ENCODE measurements around the gene DPM3. TPM values are rescaled to one million over a fixed set of nuclear protein-coding genes. Genes with fewer than 3 reads are reported as not detected.
A peak's percentile ranks its signal among the peaks of the same experiment; 100 is the strongest.

DPM3 gene
- total and polyA plus RNA-seq, 11 donors: 46.1 to 216 (median 61.0) TPM

GRCh38 chr1:155181371-155182051, 41.2 kb upstream of the DPM3 start:
- no peaks in the 10 kb centered on the region for H3K27me3 ChIP-seq
- peaks cover 0 to 20% (median 8%) of the 10 kb centered on the region in 12 donors for H3K4me1 ChIP-seq
- 87 to 92% (median 91%) methylated on average over 18 of the region's 18 CpGs for WGBS, 4 donors
- ATAC-seq (no peak), DNase-seq (peak in 1 of 5 donors; percentile 59)
- intact Hi-C loops (cut with DNase I): no loop called here
- no peaks in the 10 kb centered on the region for H3K9me3 ChIP-seq
- no peak overlapping the region for H3K4me3 ChIP-seq
- no peaks in the 10 kb centered on the region for H3K36me3 ChIP-seq
- H3K27ac ChIP-seq: no peak overlapping the region
- TF ChIP-seq POLR2A (IDR thresholded peaks at IDR 0.05) (no peak), CTCF (IDR thresholded peaks at IDR 0.05) (no peak)

- Histone ChIP-seq H3K36me3 (no peaks in the 10 kb centered on the region), H3K27me3 (peaks cover 0 to 17% (median 9%) of the 10 kb centered on the region in 9 donors), H3K4me3 (no peak overlapping the region), H3K27ac (peak overlapping the region in 1 of 12 donors; percentile 42), H3K9me3 (no peaks in the 10 kb centered on the region), H3K4me1 (peaks cover 0 to 21% (median 2%) of the 10 kb centered on the region in 12 donors)
- intact Hi-C loops (cut with DNase I): loop anchor here in 6 of 10 donors (5.0 to 10.0 kb wide), 3 partner anchors 45 to 415 kb away; no protein-coding TSS in a partner anchor
- TF ChIP-seq CTCF (IDR thresholded peaks at IDR 0.05): no peak
- TF ChIP-seq POLR2A (IDR thresholded peaks at IDR 0.05): no peak
- 94 to 97% (median 95%) methylated on average over 16 to 31 of the region's 31 CpGs for WGBS, 4 donors
- no peak for ATAC-seq
- peak in 2 of 5 donors; percentile 12 to 64 for DNase-seq
These were observed 39.0 kb upstream of the DPM3 start for GRCh38 chr1:155179112-155180031.

GRCh38 chr1:155178441-155179111, 38.2 kb upstream of the DPM3 start:
- H3K27me3 ChIP-seq: peaks cover 0 to 25% (median 14%) of the 10 kb centered on the region in 9 donors
- H3K9me3 ChIP-seq: no peaks in the 10 kb centered on the region
- peak overlapping the region in 1 of 12 donors; percentile 42 for H3K27ac ChIP-seq
- WGBS, 4 donors: 80 to 82% (median 81%) methylated on average over 30 of the region's 30 CpGs
- no peak for TF ChIP-seq POLR2A (IDR thresholded peaks at IDR 0.05)
- TF ChIP-seq CTCF (IDR thresholded peaks at IDR 0.05): no peak
- peak overlapping the region in 3 of 12 donors; percentile 7 to 44 (median 23) for H3K4me3 ChIP-seq
- intact Hi-C loops (cut with DNase I): loop anchor here in 6 of 10 donors (5.0 to 10.0 kb wide), 3 partner anchors 46 to 416 kb away; no protein-coding TSS in a partner anchor
- H3K4me1 ChIP-seq: peaks cover 0 to 29% (median 8%) of the 10 kb centered on the region in 12 donors
- no peak for ATAC-seq
- H3K36me3 ChIP-seq: no peaks in the 10 kb centered on the region
- DNase-seq: peak in 3 of 5 donors; percentile 16 to 54 (median 39)
